NOMO-1 treated with DMSO at 0.1 percent for 48 hours (cell line): ENCODE results near the gene ONECUT3.

ENCODE experiments used
- DNase-seq: peaks from one replicate; lab custom pipeline; 2025; ENCODE audit not compliant: unreplicated experiment; lab: John Stamatoyannopoulos, UW

Gene ONECUT3

DNA sequence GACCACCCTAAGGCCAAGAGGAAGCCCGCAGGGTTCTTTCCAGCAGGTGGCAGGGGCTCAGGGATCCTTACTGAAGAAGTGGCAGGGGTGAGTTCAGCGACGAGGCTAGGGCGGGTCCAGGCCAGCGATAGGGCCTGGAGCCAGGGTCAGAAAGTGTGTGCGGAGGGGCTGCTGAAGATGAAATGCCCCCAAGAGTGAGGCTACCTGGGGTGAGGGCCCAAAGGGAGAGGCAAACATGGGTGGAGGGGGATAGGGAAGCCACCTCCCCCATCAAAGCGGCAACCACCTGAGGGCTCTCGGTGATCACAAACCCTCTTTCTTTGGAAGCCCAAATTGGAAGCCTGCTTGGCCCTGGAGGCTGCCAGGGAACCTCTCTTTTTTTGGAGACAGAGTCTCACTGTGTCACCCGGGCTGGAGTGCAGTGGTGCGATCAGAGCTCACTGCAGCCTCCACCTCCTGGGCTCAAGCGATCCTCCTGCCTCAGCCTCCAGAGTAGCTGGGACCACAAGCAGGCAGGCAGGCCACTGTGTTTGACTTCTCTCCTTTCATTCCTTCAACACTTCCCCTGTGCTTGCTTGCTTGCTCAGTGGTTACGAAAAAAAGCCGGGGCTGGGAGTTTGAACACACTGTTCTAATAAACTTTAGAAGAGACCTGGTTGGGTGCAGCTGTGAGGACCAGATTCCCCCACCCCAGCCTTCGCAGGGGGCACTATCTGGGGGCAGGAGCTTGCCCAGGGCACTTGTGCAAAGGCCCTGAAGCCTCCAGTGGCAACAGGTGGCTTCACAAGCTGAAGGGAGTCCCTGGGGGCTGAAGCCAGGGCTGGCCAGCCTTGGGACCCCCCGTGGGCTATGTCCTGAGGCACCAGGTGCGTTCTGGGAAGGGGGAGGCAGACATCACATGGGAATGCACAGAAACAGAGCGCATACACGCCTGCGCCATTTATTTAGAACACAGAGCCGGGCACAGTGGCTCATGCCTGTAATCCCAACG, 60.2 kb downstream of the ONECUT3 start:
- no peak for DNase-seq

DNA sequence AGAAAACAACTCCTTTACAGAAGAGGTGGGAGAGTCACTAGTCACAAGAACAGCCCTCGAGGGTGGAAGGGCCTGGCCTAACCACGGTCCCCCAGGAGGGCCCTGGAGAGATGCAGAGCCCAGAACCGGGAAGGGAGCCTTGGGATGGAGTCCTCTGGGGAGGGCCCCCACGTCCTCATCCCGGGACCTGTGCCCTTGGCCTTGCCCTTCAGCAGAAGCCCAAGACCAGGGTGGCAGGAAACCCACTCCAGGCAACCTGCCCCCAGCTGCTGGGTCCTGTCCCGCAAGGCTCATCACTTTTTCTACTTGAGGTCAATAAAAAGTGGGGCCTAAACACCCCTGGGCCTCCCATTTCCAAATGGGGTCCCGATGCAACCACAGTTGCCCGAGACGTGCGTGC, 61.1 kb downstream of the ONECUT3 start:
- DNase-seq: no peak

- no peak for DNase-seq
These were observed 61.7 kb downstream of the ONECUT3 start for GRCh38 chr19:1814833-1815604.

GRCh38 chr19:1815605-1816529, 62.6 kb downstream of the ONECUT3 start:
- no peak for DNase-seq

GRCh38 chr19:1816530-1817298, 63.4 kb downstream of the ONECUT3 start:
- DNase-seq: no peak

DNA sequence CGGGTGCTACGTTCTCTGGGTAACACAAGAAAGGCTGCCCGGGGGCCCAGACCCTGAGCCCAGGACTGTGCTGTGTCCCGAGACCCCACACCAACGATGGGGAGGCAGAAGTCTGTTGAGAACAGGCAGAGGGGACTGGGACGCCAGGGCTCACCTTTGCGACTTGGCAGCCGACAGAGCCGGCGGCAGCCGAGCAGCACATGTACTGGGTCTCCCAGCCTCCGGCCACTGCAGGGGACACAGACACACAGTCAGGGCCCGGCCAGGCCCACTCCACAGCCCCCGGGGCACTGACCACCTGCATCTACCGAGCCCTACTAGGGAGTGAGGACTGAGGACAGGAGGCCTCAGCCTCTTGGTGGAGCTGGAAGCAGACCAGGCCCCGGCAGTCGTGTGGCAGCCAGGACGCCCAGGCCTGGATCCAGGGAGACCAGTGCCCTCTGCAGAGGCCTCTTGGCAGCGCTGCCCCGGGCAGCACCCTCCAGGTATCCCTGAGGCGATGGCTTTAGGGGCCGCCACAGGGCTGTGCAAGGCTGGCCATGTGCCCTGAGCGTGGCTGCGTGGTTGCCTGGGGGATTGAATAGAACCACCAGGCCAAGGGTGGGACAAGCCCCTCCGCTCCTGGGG, 64.4 kb downstream of the ONECUT3 start:
- no peak for DNase-seq

DNA sequence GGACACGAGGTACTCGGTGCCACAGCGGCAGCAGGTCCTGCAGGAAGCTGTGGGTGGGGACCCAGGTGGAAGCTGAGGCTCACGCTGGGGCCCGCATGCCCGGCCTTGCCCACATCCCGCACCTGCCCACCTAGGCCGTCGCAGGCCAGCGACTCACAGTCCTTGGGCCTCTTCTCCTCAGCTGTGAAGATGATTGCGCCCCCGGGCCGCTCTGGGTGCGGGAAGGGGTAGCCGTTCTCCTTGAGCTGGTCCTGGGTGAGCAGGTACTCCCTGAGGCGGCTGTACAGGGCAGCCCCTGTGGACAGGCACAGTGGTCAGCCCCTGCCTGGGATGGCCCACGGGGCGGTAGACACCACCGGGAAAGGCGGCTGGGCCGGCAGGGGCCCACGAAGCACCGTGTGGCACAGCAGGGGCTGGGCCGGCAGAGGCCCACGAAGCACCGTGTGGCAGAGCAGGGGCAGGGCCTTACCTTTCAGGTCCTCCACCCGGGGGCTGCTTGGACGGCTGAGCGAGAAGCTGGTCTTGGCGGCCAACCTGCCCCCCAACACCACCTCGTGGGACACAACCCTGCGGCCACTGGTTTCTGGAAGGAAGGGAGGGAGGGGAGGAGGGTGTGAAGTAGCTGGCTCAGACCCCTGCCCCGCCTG, 65.4 kb downstream of the ONECUT3 start:
- DNase-seq: no peak

DNA sequence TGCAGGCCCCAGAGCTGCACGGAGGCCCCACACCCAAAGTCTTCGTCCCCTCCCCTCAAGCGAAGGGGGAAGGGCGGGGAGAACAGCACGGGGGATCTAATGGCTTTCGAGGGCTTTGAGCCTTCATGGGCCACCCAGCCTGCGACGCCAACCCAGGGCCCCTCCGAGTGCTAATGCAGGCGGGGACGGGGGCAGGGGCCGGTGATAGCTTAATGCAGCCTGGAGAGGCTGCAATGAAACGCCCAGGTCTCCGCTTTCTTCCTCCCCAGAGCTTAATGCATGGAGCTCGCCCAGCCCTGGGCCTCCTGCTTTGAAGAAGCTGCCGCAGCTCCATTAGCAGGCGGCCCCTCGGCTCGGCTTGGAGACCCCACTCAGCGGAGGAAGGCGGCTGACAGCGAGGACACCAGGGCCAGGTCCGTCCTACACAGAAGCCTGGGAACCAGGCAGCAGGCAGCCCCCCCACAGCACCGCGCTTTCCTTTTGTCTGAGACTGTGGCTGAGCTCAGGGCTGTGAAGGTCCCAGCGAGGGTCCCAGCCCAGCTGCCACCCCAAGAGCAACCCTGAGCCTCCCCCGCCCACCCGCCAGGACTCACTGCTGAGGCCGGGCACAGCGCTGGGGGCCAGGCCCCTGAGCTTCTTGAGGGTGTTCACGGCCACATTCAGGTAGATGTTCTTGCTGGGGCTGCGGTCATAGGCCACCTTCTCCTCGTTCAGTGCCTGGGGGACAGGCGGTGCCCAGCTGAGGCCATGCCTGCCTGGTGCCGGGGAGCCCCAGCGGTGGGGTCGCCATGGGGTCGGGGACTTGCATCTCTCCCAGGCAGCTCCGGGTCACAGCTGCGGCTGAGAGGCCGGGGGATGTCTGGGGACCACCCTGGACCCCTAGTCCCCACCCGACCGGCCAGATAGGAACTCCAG, 66.3 kb downstream of the ONECUT3 start:
- no peak for DNase-seq

DNA sequence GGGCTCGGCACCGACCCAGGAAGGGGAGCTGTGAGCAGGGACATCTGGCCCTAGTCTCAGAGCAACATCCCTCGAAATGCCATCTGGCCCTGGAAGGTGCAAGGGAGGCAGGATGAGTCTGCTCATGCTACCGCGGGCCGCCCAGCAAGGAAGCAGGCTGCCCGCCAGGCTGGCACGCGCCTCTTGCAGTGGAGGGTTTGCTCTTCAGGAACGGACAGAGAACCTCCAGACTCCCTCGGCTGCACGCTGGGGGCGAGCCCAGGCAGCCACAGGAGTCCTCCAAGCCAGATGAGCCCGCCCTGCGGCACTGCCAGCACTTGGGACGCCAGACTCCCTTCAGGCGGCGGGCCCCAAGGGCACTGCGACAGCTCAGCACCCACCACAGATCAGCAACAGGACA, 68.9 kb downstream of the ONECUT3 start:
- DNase-seq: no peak

- no peak for DNase-seq
These were observed 69.7 kb downstream of the ONECUT3 start for GRCh38 chr19:1823020-1823419.

DNA sequence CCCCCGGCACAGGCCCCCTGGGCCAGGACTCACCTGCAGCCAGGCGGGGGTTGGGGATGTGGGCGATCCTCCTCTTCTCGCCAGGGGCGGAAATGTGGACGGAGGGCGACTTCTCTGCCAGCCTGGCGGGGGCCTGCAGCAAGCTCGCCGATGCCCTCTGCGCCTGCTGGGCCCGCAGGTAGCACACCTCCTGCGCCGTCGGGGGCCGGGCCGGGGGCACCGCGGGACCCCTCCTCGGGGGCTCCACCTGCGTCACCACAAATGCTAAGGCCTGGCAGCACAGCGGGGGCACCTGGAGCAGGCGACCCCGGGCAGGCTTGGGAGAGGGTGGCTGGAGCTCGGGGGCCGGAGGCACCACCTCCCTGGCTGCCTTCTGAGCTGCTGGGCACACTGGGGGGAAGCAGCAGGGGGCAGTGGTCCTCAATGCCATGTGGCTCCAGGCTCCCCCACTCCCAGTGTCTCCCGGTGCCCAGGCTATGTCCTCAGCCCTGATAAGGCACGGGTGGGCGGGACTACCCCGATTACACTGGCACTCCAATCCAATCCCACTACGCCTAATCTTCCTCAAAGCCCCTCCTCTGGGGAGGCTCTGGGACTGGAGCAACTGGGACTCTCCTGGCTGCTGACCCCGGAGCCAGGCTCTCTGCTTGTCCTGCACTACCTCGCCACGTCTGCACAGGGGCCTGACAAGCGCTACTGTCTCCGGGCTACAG, 70.4 kb downstream of the ONECUT3 start:
- DNase-seq: no peak

GRCh38 chr19:1824252-1824622, 70.9 kb downstream of the ONECUT3 start:
- DNase-seq: no peak

- DNase-seq: peak; percentile 40
These were observed 72.7 kb downstream of the ONECUT3 start for GRCh38 chr19:1825909-1826556.

GRCh38 chr19:1826557-1827521, 73.5 kb downstream of the ONECUT3 start:
- DNase-seq: no peak

GRCh38 chr19:1827566-1828278, 74.4 kb downstream of the ONECUT3 start:
- DNase-seq: no peak
